Measurements from ENCODE around the gene NUP210L. TPM values are rescaled to one million over a fixed set of nuclear protein-coding genes. Genes with fewer than 3 reads are reported as not detected.
A peak's percentile ranks its signal among the peaks of the same experiment; 100 is the strongest.
"Not testable (repeated sequence)": the region's sequence is repeated elsewhere in the genome, so short reads cannot be mapped to it uniquely, and the experiment has no call there.

Gene NUP210L
- polyA plus RNA-seq, 6 donors from 2014 or later, result not detected

- Mint-ChIP-seq H3K4me3 (peak overlapping the region in 5 of 8 donors; percentile 6 to 59 (median 29)), H3K27me3 (no peaks in the 10 kb centered on the region), H3K9me3 (peaks cover 0 to 11% (median 2%) of the 10 kb centered on the region in 7 donors), H3K36me3 (peaks cover 20 to 33% of the 10 kb centered on the region in 2 donors), H3K27ac (peak overlapping the region; percentile 72 to 92 (median 84)), H3K4me1 (peaks cover 23 to 28% (median 24%) of the 10 kb centered on the region in 3 donors)
- DNase-seq (no peak), ATAC-seq (ENCODE audit: low read depth in 2 of 2) (peak; percentile 45 to 54)
Observed at GRCh38 chr1:154157520-154158306, 2.8 kb upstream of the NUP210L start.

- peak overlapping the region in 4 of 6 donors; percentile 42 to 86 (median 70) for H3K27ac Mint-ChIP-seq
Observed at GRCh38 chr1:154155251-154155650, 378 bp upstream of the NUP210L start.

GRCh38 chr1:154154053-154154452 is 820 bp downstream of the NUP210L start:
- Mint-ChIP-seq H3K4me1 (peaks cover 20 to 21% (median 20%) of the 10 kb centered on the region in 3 donors), H3K27ac (peak overlapping the region in 5 of 6 donors; percentile 7 to 75 (median 61)), H3K9me3 (no peaks in the 10 kb centered on the region), H3K36me3 (peaks cover 14% of the 10 kb centered on the region in 2 donors), H3K27me3 (no peaks in the 10 kb centered on the region), H3K4me3 (no peak overlapping the region)
- DNase-seq, result no peak
- ATAC-seq (ENCODE audit: low read depth in 2 of 2), result no peak

More at GRCh38 chr1:154155251-154155650, 378 bp upstream of the NUP210L start:
- Mint-ChIP-seq H3K9me3 (peaks cover 0 to 9% (median 2%) of the 10 kb centered on the region in 7 donors), H3K4me3 (no peak overlapping the region), H3K27me3 (no peaks in the 10 kb centered on the region), H3K36me3 (peaks cover 20 to 25% of the 10 kb centered on the region in 2 donors), H3K4me1 (peaks cover 23 to 25% (median 24%) of the 10 kb centered on the region in 3 donors)
- DNase-seq, result no peak
- no peak for ATAC-seq (ENCODE audit: low read depth in 2 of 2)

- DNase-seq (no peak), ATAC-seq (ENCODE audit: low read depth in 2 of 2) (no peak)
- Mint-ChIP-seq H3K4me3 (no peak overlapping the region), H3K9me3 (no peaks in the 10 kb centered on the region), H3K27me3 (no peaks in the 10 kb centered on the region), H3K4me1 (no peaks in the 10 kb centered on the region), H3K27ac (no peak overlapping the region), H3K36me3 (peaks cover 0 to 9% of the 10 kb centered on the region in 2 donors)
Observed at GRCh38 chr1:154151311-154151710, 3.6 kb downstream of the NUP210L start.

- H3K27ac Mint-ChIP-seq, result peak overlapping the region in 1 of 6 donors; percentile 72
- DNase-seq (no peak), ATAC-seq (ENCODE audit: low read depth in 2 of 2) (no peak)
- no peak overlapping the region for H3K4me3 Mint-ChIP-seq
- H3K27me3 Mint-ChIP-seq, result no peaks in the 10 kb centered on the region
- H3K9me3 Mint-ChIP-seq, result no peaks in the 10 kb centered on the region
- no peaks in the 10 kb centered on the region for H3K36me3 Mint-ChIP-seq
- no peaks in the 10 kb centered on the region for H3K4me1 Mint-ChIP-seq
Observed at GRCh38 chr1:154148807-154149206, 6.1 kb downstream of the NUP210L start.

GRCh38 chr1:154147505-154147904 is 7.4 kb downstream of the NUP210L start:
- not testable (repeated sequence) for H3K4me3 Mint-ChIP-seq, H3K27ac Mint-ChIP-seq

GRCh38 chr1:154145986-154146385 is 8.9 kb downstream of the NUP210L start:
- Mint-ChIP-seq H3K36me3 (no peaks in the 10 kb centered on the region), H3K9me3 (no peaks in the 10 kb centered on the region), H3K4me3 (no peak overlapping the region), H3K4me1 (no peaks in the 10 kb centered on the region), H3K27ac (no peak overlapping the region), H3K27me3 (no peaks in the 10 kb centered on the region)
- ATAC-seq (ENCODE audit: low read depth in 2 of 2) (no peak), DNase-seq (no peak)

More at GRCh38 chr1:154147505-154147904, 7.4 kb downstream of the NUP210L start:
- H3K27me3 Mint-ChIP-seq; ATAC-seq (ENCODE audit: low read depth in 2 of 2); H3K36me3 Mint-ChIP-seq; H3K9me3 Mint-ChIP-seq; H3K4me1 Mint-ChIP-seq; DNase-seq: not testable (repeated sequence)

GRCh38 chr1:154142358-154142757 is 12.5 kb downstream of the NUP210L start:
- Mint-ChIP-seq H3K4me3 (no peak overlapping the region), H3K9me3 (no peaks in the 10 kb centered on the region), H3K4me1 (no peaks in the 10 kb centered on the region), H3K36me3 (no peaks in the 10 kb centered on the region), H3K27ac (no peak overlapping the region), H3K27me3 (no peaks in the 10 kb centered on the region)
- ATAC-seq (ENCODE audit: low read depth in 2 of 2), result no peak
- DNase-seq, result no peak

GRCh38 chr1:154141240-154141639 is 13.6 kb downstream of the NUP210L start:
- no peaks in the 10 kb centered on the region for H3K4me1 Mint-ChIP-seq
- H3K27ac Mint-ChIP-seq, result no peak overlapping the region
- no peak overlapping the region for H3K4me3 Mint-ChIP-seq

GRCh38 chr1:154137888-154138287 is 17.0 kb downstream of the NUP210L start:
- Mint-ChIP-seq H3K4me3 (no peak overlapping the region), H3K36me3 (no peaks in the 10 kb centered on the region), H3K9me3 (no peaks in the 10 kb centered on the region), H3K27ac (no peak overlapping the region), H3K27me3 (no peaks in the 10 kb centered on the region), H3K4me1 (no peaks in the 10 kb centered on the region)
- DNase-seq (no peak), ATAC-seq (ENCODE audit: low read depth in 2 of 2) (no peak)

More at GRCh38 chr1:154141240-154141639, 13.6 kb downstream of the NUP210L start:
- no peak for DNase-seq
- Mint-ChIP-seq H3K27me3 (no peaks in the 10 kb centered on the region), H3K36me3 (no peaks in the 10 kb centered on the region), H3K9me3 (no peaks in the 10 kb centered on the region)
- no peak for ATAC-seq (ENCODE audit: low read depth in 2 of 2)

- no peaks in the 10 kb centered on the region for H3K9me3 Mint-ChIP-seq
- DNase-seq (no peak), ATAC-seq (ENCODE audit: low read depth in 2 of 2) (no peak)
- H3K27ac Mint-ChIP-seq, result no peak overlapping the region
- H3K27me3 Mint-ChIP-seq, result peaks cover 5% of the 10 kb centered on the region in 3 donors
- no peak overlapping the region for H3K4me3 Mint-ChIP-seq
- H3K4me1 Mint-ChIP-seq, result no peaks in the 10 kb centered on the region
- no peaks in the 10 kb centered on the region for H3K36me3 Mint-ChIP-seq
Observed at GRCh38 chr1:154133256-154133655, 21.6 kb downstream of the NUP210L start.

- Mint-ChIP-seq H3K27me3 (peaks cover 5% of the 10 kb centered on the region in 3 donors), H3K9me3 (peaks cover 0 to 4% (median 0%) of the 10 kb centered on the region in 7 donors), H3K36me3 (no peaks in the 10 kb centered on the region), H3K4me3 (no peak overlapping the region), H3K4me1 (peaks cover 0 to 4% (median 0%) of the 10 kb centered on the region in 3 donors), H3K27ac (peak overlapping the region in 1 of 6 donors; percentile 77)
- DNase-seq (no peak), ATAC-seq (ENCODE audit: low read depth in 2 of 2) (no peak)
Observed at GRCh38 chr1:154129391-154129970, 25.4 kb downstream of the NUP210L start.

- H3K4me1 Mint-ChIP-seq; H3K27ac Mint-ChIP-seq; ATAC-seq (ENCODE audit: low read depth in 2 of 2); H3K4me3 Mint-ChIP-seq; DNase-seq; H3K36me3 Mint-ChIP-seq; H3K9me3 Mint-ChIP-seq; H3K27me3 Mint-ChIP-seq: not testable (repeated sequence)
Observed at GRCh38 chr1:154123205-154123604, 31.7 kb downstream of the NUP210L start.

- DNase-seq (no peak), ATAC-seq (ENCODE audit: low read depth in 2 of 2) (no peak)
- Mint-ChIP-seq H3K27ac (no peak overlapping the region), H3K27me3 (no peaks in the 10 kb centered on the region), H3K4me1 (no peaks in the 10 kb centered on the region), H3K36me3 (no peaks in the 10 kb centered on the region), H3K9me3 (no peaks in the 10 kb centered on the region), H3K4me3 (no peak overlapping the region)
Observed at GRCh38 chr1:154117642-154118041, 37.2 kb downstream of the NUP210L start.
